HepG2 (cell line): ENCODE data around the gene PRM2. TPM values are rescaled to one million over a fixed set of nuclear protein-coding genes. Genes with fewer than 3 reads are reported as not detected.

Experiments used
- DMAP1 ChIP-seq: IDR thresholded peaks from 2 replicates; pipeline ENCODE4 v1.6.1; 2016
- EED ChIP-seq: sonication (generic); formaldehyde crosslinking; IDR thresholded peaks from 2 replicates; pipeline ENCODE4 v1.5.0; 2020; ENCODE audit warnings: mild to moderate bottlenecking, missing genetic modification reagents
- ETV5 ChIP-seq: IDR thresholded peaks from 2 replicates; pipeline ENCODE4 v1.6.1; 2018; ENCODE audit warnings: missing biosample characterization, missing genetic modification reagents, inconsistent platforms, borderline replicate concordance
- FOXP4 ChIP-seq: sonication (generic); formaldehyde crosslinking; IDR thresholded peaks from 2 replicates; pipeline ENCODE4 v1.4.0; 2020; ENCODE audit warnings: missing genetic modification reagents
- HOMEZ ChIP-seq: IDR thresholded peaks from 2 replicates; pipeline ENCODE4 v1.6.1; 2016; ENCODE audit warnings: low read depth
- HOXA7 ChIP-seq: sonication (generic); formaldehyde crosslinking; IDR thresholded peaks from 2 replicates; pipeline ENCODE4 v1.8.1; 2022; ENCODE audit warnings: mild to moderate bottlenecking, missing genetic modification reagents, moderate library complexity
- NR0B2 ChIP-seq: sonication (generic); formaldehyde crosslinking; IDR thresholded peaks from 2 replicates; pipeline ENCODE4 v1.4.0; 2020; ENCODE audit warnings: mild to moderate bottlenecking, missing genetic modification reagents
- PCBP1 ChIP-seq: fragments of 200-400 bp; formaldehyde crosslinking; IDR thresholded peaks from 2 replicates; pipeline ENCODE4 v1.6.1; 2017; ENCODE audit warnings: mild to moderate bottlenecking, low read depth, low read length, borderline replicate concordance
- RERE ChIP-seq: IDR thresholded peaks from 2 replicates; pipeline ENCODE4 v1.6.1; 2016; ENCODE audit warnings: low read depth, missing genetic modification reagents, missing compliant biosample characterization
- SRSF4 ChIP-seq: fragments of 200-400 bp; formaldehyde crosslinking; IDR thresholded peaks from one replicate; pipeline ENCODE4 v1.6.1; 2018; ENCODE audit warnings: mild to moderate bottlenecking, low read depth, low read length, moderate library complexity; ENCODE audit not compliant: poor library complexity, severe bottlenecking
- ZBTB37 ChIP-seq: sonication (generic); formaldehyde crosslinking; IDR thresholded peaks from 2 replicates; pipeline ENCODE4 v1.4.0; 2020; ENCODE audit warnings: mild to moderate bottlenecking, missing genetic modification reagents
- ZGPAT ChIP-seq: IDR thresholded peaks from 2 replicates; pipeline ENCODE4 v1.6.1; 2016; ENCODE audit warnings: mild to moderate bottlenecking
- ZMAT5 ChIP-seq: sonication (generic); formaldehyde crosslinking; IDR thresholded peaks from 2 replicates; pipeline ENCODE4 v1.5.0; 2020; ENCODE audit warnings: mild to moderate bottlenecking, low read depth, missing genetic modification reagents, borderline replicate concordance
- ZNF136 ChIP-seq: sonication (generic); formaldehyde crosslinking; IDR thresholded peaks from 2 replicates; pipeline ENCODE4 v1.8.1; 2022; ENCODE audit warnings: low read depth, mild to moderate bottlenecking, moderate library complexity, missing genetic modification reagents
- polyA plus RNA-seq, 8 experiments: library from polyadenylated mRNA; depleted of rRNA in 3 of 8; stranded (reverse) in 7 of 8; unstranded in 1 of 8; fragments of >200 nt; fragmentation: Illumina TruSeq in 4 of 8; extraction: Trizol in 4 of 8; gene quantifications; 2 replicates each; pipeline versions ENCODE4 v1.2.1 to v1.2.3, GENCODE V29; 2011 to 2016; ENCODE audit warnings: low read depth in 4 of 8, missing spikeins in 1 of 8, mixed read lengths in 1 of 8; ENCODE audit not compliant: insufficient read depth in 1 of 8
- total RNA-seq, 5 experiments: library from RNA; depleted of rRNA; stranded (reverse); fragments of >200 nt; fragmentation: Illumina TruSeq; extraction: Trizol; gene quantifications; 2 replicates each; pipeline ENCODE4 v1.2.3, GENCODE V29; 2016; ENCODE audit warnings: low read depth in 1 of 5

Gene PRM2
- total and polyA plus RNA-seq, 2 of the 13 experiments (the other 11 are each of a cell fraction or from before 2014, with no cell fraction given), result 0.54 TPM; not detected in 1

- TF ChIP-seq PCBP1 (no peak), SRSF4 (no peak), NR0B2 (CRISPR knock-in tag) (no peak; the same call in 1 of the 2 replicates), RERE (CRISPR knock-in tag) (0 out of 2 replicates have a peak, but pooled peaks have one; percentile 36), ZGPAT (CRISPR knock-in tag) (peak; percentile 67), ZNF136 (CRISPR knock-in tag) (no peak; the same call in 1 of the 2 replicates), DMAP1 (CRISPR knock-in tag) (peak; percentile 50), EED (CRISPR knock-in tag) (no peak), HOMEZ (no peak; the same call in 1 of the 2 replicates), ETV5 (CRISPR knock-in tag) (peak; percentile 41; the same call in 1 of the 2 replicates), HOXA7 (no peak), FOXP4 (CRISPR knock-in tag) (peak; percentile 84; the same call in 1 of the 2 replicates), ZBTB37 (CRISPR knock-in tag) (peak; percentile 63; the same call in 1 of the 2 replicates), ZMAT5 (no peak)
Observed at GRCh38 chr16:11296706-11297491, 20.6 kb upstream of the PRM2 start (continued).
